Gastroesophageal sphincter (tissue), 4 donors: ENCODE results near the gene CYP4V2. TPM values are rescaled to one million over a fixed set of nuclear protein-coding genes. Genes with fewer than 3 reads are reported as not detected.

Experiments used
- ATAC-seq: fragments of 150-250 bp; one replicate; pipeline ENCODE4 v1.9.1; 2016; ENCODE audit warnings: mild to moderate bottlenecking, moderate library complexity
- H3K27ac ChIP-seq, 4 donors: fragments of 200-600 bp; sonication (generic) in 3 of 4; 1 replicate in 3 of 4; 2 replicates in 1 of 4; pipeline ENCODE4 v1.5.1; 2016 to 2019
- H3K27me3 ChIP-seq: fragments of 200-600 bp; sonication (generic); one replicate; pipeline ENCODE4 v1.5.1; 2019
- H3K36me3 ChIP-seq, 2 donors: fragments of 200-600 bp; sonication (generic); one replicate each; pipeline ENCODE4 v1.5.1; 2019; ENCODE audit warnings: control low read depth in 1 of 2
- H3K4me1 ChIP-seq, 3 donors: fragments of 200-600 bp; sonication (generic); 1 replicate in 2 of 3; 2 replicates in 1 of 3; pipeline ENCODE4 v1.5.1; 2016 to 2019; ENCODE audit warnings: control low read depth in 2 of 3
- H3K4me3 ChIP-seq, 2 donors: fragments of 200-600 bp; sonication (generic); one replicate each; pipeline ENCODE4 v1.5.1; 2019; ENCODE audit warnings: mild to moderate bottlenecking in 1 of 2, moderate library complexity in 1 of 2
- H3K9me3 ChIP-seq, 3 donors: fragments of 200-600 bp; sonication (generic); one replicate each; pipeline ENCODE4 v1.5.1; 2017 to 2019; ENCODE audit warnings: control low read depth in 2 of 3
- CTCF ChIP-seq, 4 experiments: fragments of 200-600 bp in 2 of 4; fragments of 450-650 bp in 2 of 4; sonication (generic) in 1 of 4; IDR thresholded peaks; one replicate each; pipeline ENCODE4 v1.5.1; 2017 to 2019; ENCODE audit warnings: antibody characterized with exemption in 4 of 4, mild to moderate bottlenecking in 2 of 4, moderate library complexity in 2 of 4
- EP300 ChIP-seq: sonication (generic); formaldehyde crosslinking; IDR thresholded peaks from one replicate; pipeline ENCODE4 v1.6.1; 2017; ENCODE audit warnings: antibody characterized with exemption, mild to moderate bottlenecking
- POLR2A ChIP-seq, 2 donors: fragments of 450-650 bp; IDR thresholded peaks; one replicate each; pipeline ENCODE4 v1.6.1; 2017; ENCODE audit warnings: antibody characterized with exemption in 2 of 2, mild to moderate bottlenecking in 2 of 2, moderate library complexity in 1 of 2
- POLR2AphosphoS5 ChIP-seq: sonication (generic); formaldehyde crosslinking; IDR thresholded peaks from one replicate; pipeline ENCODE4 v1.6.1; 2017; ENCODE audit warnings: antibody characterized with exemption
- WGBS, 2 donors: methylation state at CpG; one replicate each; pipeline ENCODE4 v1.1.5; 2018; ENCODE audit warnings: low coverage in 1 of 2; 5-methylcytosine and 5-hydroxymethylcytosine counted together
- total RNA-seq, 4 donors: library from RNA; depleted of rRNA; stranded (reverse); fragments of >200 nt; gene quantifications; one replicate each; pipeline ENCODE4 v1.1.0, GENCODE V29; 2016

Gene CYP4V2
- 10 to 100 TPM; 25.6 to 44.7 (median 32.5) TPM for total RNA-seq

GRCh38 chr4:186191200-186192065, at the start of gene CYP4V2:
TSS of gene CYP4V2 (plus strand) at chr4:186191567. CDS start at chr4:186191824, 257 bp downstream.
- peak within 1 kb of the TSS; percentile 82 to 84 for H3K4me3 ChIP-seq
- no CpG with 5 or more reads among the region's 107 CpGs for WGBS, 2 donors
- peaks cover 0 to 14% of the 10 kb centered on the region in 2 donors for H3K36me3 ChIP-seq
- H3K27ac ChIP-seq = peak within 1 kb of the TSS; percentile 82 to 99 (median 98)
- H3K9me3 ChIP-seq = no peaks in the 10 kb centered on the region
- no peaks in the 10 kb centered on the region for H3K27me3 ChIP-seq
- H3K4me1 ChIP-seq = peaks cover 0 to 42% (median 24%) of the 10 kb centered on the region in 3 donors
- ATAC-seq = peak; percentile 92
- TF ChIP-seq POLR2AphosphoS5 = peak; percentile 72
- no peak for TF ChIP-seq EP300
- peak in 3 of 4 experiments; percentile 28 to 59 (median 35) for TF ChIP-seq CTCF (IDR thresholded peaks at IDR 0.05)
- TF ChIP-seq POLR2A (IDR thresholded peaks at IDR 0.05) = peak; percentile 62 to 66

- Histone ChIP-seq H3K4me3 (peak overlapping the region; percentile 51 to 68), H3K27me3 (no peaks in the 10 kb centered on the region), H3K27ac (peak overlapping the region; percentile 27 to 90 (median 86)), H3K9me3 (no peaks in the 10 kb centered on the region), H3K36me3 (no peaks in the 10 kb centered on the region), H3K4me1 (peaks cover 0 to 25% (median 0%) of the 10 kb centered on the region in 3 donors)
- peak; percentile 84 for ATAC-seq
- TF ChIP-seq EP300 (no peak), POLR2A (IDR thresholded peaks at IDR 0.05) (no peak), POLR2AphosphoS5 (no peak), CTCF (IDR thresholded peaks at IDR 0.05) (peak in 3 of 4 experiments; percentile 24 to 55 (median 38))
- WGBS, 2 donors = 0 to 3% methylated on average over 5 to 16 of the region's 72 CpGs
These were observed 47.0 kb upstream of the CYP4V2 start for GRCh38 chr4:186144198-186144945.

GRCh38 chr4:186144946-186145569, 46.3 kb upstream of the CYP4V2 start:
- peak; percentile 77 for ATAC-seq
- no peaks in the 10 kb centered on the region for H3K9me3 ChIP-seq
- no CpG with 5 or more reads among the region's 54 CpGs for WGBS, 2 donors
- TF ChIP-seq CTCF (IDR thresholded peaks at IDR 0.05) (no peak), POLR2AphosphoS5 (peak; percentile 38), EP300 (no peak), POLR2A (IDR thresholded peaks at IDR 0.05) (no peak)
- no peaks in the 10 kb centered on the region for H3K27me3 ChIP-seq
- no peaks in the 10 kb centered on the region for H3K36me3 ChIP-seq
- H3K4me3 ChIP-seq = peak overlapping the region; percentile 51 to 68
- H3K27ac ChIP-seq = peak overlapping the region; percentile 27 to 90 (median 86)
- peaks cover 0 to 28% (median 0%) of the 10 kb centered on the region in 3 donors for H3K4me1 ChIP-seq

- no peak overlapping the region for H3K27ac ChIP-seq
- H3K36me3 ChIP-seq = peaks cover 0 to 4% of the 10 kb centered on the region in 2 donors
- no peaks in the 10 kb centered on the region for H3K27me3 ChIP-seq
- ATAC-seq = no peak
- H3K4me3 ChIP-seq = no peak overlapping the region
- peaks cover 0 to 28% (median 0%) of the 10 kb centered on the region in 3 donors for H3K4me1 ChIP-seq
- TF ChIP-seq CTCF (IDR thresholded peaks at IDR 0.05) (no peak), EP300 (no peak), POLR2A (IDR thresholded peaks at IDR 0.05) (no peak), POLR2AphosphoS5 (no peak)
- WGBS, 2 donors = 62 to 83% methylated on average over 8 to 9 of the region's 9 CpGs
- no peaks in the 10 kb centered on the region for H3K9me3 ChIP-seq
These were observed 44.9 kb upstream of the CYP4V2 start for GRCh38 chr4:186146458-186146857.
